ENCODE results near the gene IMP4.

DNA sequence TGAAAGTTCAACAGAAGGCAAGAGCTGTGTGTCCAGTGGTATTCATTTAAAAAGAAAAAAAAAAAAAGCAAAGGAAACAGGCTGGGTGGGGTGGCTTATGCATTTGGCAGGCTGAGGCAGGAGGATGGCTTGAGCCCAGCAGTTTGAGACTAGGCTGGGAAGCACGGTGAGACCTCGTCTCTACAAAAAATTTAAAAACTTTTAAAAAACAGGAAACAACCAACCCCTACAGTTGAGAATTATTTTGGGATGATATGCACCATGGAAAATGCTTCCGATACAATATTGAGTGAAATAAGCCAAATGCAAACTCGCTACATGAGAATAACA lies 44.3 kb downstream of the IMP4 start:
- TF ChIP-seq RCOR1 (conservative IDR thresholded peaks at IDR 0.05; ENCODE audit: low read depth, low read length) (no peak), EZH2 (IDR thresholded peaks at IDR 0.05; ENCODE audit: borderline replicate concordance, control insufficient read depth, low read depth, low read length) (no peak), EP300 (IDR thresholded peaks at IDR 0.05; ENCODE audit: borderline replicate concordance in 1 of 2, control insufficient read depth in 1 of 2, low read depth in 2 of 2, low read length in 2 of 2) (no peak), CHD1 (IDR thresholded peaks at IDR 0.05; ENCODE audit: low read depth, low read length) (no peak), SMAD1 (IDR thresholded peaks at IDR 0.05; ENCODE audit: low read depth, partially characterized antibody) (no peak)
- TF ChIP-seq, protein P1, sequence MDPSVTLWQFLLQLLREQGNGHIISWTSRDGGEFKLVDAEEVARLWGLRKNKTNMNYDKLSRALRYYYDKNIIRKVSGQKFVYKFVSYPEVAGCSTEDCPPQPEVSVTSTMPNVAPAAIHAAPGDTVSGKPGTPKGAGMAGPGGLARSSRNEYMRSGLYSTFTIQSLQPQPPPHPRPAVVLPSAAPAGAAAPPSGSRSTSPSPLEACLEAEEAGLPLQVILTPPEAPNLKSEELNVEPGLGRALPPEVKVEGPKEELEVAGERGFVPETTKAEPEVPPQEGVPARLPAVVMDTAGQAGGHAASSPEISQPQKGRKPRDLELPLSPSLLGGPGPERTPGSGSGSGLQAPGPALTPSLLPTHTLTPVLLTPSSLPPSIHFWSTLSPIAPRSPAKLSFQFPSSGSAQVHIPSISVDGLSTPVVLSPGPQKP (IDR thresholded peaks at IDR 0.05; ENCODE audit: low read depth, low read length): no peak
- TF ChIP-seq, protein P2, sequence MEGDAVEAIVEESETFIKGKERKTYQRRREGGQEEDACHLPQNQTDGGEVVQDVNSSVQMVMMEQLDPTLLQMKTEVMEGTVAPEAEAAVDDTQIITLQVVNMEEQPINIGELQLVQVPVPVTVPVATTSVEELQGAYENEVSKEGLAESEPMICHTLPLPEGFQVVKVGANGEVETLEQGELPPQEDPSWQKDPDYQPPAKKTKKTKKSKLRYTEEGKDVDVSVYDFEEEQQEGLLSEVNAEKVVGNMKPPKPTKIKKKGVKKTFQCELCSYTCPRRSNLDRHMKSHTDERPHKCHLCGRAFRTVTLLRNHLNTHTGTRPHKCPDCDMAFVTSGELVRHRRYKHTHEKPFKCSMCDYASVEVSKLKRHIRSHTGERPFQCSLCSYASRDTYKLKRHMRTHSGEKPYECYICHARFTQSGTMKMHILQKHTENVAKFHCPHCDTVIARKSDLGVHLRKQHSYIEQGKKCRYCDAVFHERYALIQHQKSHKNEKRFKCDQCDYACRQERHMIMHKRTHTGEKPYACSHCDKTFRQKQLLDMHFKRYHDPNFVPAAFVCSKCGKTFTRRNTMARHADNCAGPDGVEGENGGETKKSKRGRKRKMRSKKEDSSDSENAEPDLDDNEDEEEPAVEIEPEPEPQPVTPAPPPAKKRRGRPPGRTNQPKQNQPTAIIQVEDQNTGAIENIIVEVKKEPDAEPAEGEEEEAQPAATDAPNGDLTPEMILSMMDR (IDR thresholded peaks at IDR 0.05 in 2 of 3, conservative IDR thresholded peaks at IDR 0.05 in 1 of 3; ENCODE audit: control insufficient read depth in 2 of 3, extremely low read depth in 1 of 3, insufficient read depth in 1 of 3, low read depth in 3 of 3, low read length in 3 of 3): no peak

Measured in GM12878 (cell line).